HFF-Myc (cell line): Measurements from ENCODE around the gene CCDC85C.

Experiments
- DNase-seq: peaks from one replicate; pipeline ENCODE4 v3.0.0-alpha.2; 2011; ENCODE audit warnings: low read depth; ENCODE audit errors: extremely low read depth
- H3K4me3 ChIP-seq: replicated peaks from 2 replicates; pipeline ENCODE4 v1.5.1; 2011; ENCODE audit warnings: low read depth, mild to moderate bottlenecking, control low read depth, low read length
- CTCF ChIP-seq: IDR thresholded peaks from 2 replicates; pipeline ENCODE4 v1.5.1; 2012; ENCODE audit warnings: mild to moderate bottlenecking, low read depth, low read length, control low read depth; ENCODE audit errors: missing control alignments

Gene CCDC85C

GRCh38 chr14:99463974-99464373 lies 140.0 kb downstream of the CCDC85C start:
- TF ChIP-seq CTCF: no peak
- no peak overlapping the region for H3K4me3 ChIP-seq
- DNase-seq: no peak

- TF ChIP-seq CTCF: no peak
- no peak for DNase-seq
- H3K4me3 ChIP-seq: no peak overlapping the region
These were observed 141.8 kb downstream of the CCDC85C start for GRCh38 chr14:99462210-99462609.

GRCh38 chr14:99461411-99462085 lies 142.5 kb downstream of the CCDC85C start:
- no peak for TF ChIP-seq CTCF
- H3K4me3 ChIP-seq: no peak overlapping the region
- DNase-seq: no peak

- no peak overlapping the region for H3K4me3 ChIP-seq
- DNase-seq: no peak
- TF ChIP-seq CTCF: no peak
These were observed 143.2 kb downstream of the CCDC85C start for GRCh38 chr14:99460793-99461192.

GRCh38 chr14:99459481-99460100 lies 144.4 kb downstream of the CCDC85C start:
- no peak for TF ChIP-seq CTCF
- no peak for DNase-seq
- H3K4me3 ChIP-seq: no peak overlapping the region

- TF ChIP-seq CTCF: no peak
- H3K4me3 ChIP-seq: no peak overlapping the region
- DNase-seq: no peak
These were observed 149.8 kb downstream of the CCDC85C start for GRCh38 chr14:99454246-99454645.
